MM.1S (cell line): ENCODE measurements around the gene KIF18B.

ENCODE experiments used
- CTCF ChIP-seq: fragments of 300-600 bp; sonication (generic); IDR thresholded peaks from 2 replicates; pipeline ENCODE4 v1.5.1; 2016; ENCODE audit warnings: antibody characterized with exemption, low read length, mixed read lengths
- EZH2 ChIP-seq: fragments of 300-600 bp; sonication (generic); optimal IDR thresholded peaks from 2 replicates; pipeline ENCODE3; 2017; ENCODE audit warnings: low read depth, mild to moderate bottlenecking, antibody characterized with exemption, low read length, mixed read lengths
- EZH2phosphoT487 ChIP-seq: fragments of 300-600 bp; sonication (generic); IDR thresholded peaks from 2 replicates; pipeline ENCODE4 v1.6.1; 2018; ENCODE audit warnings: antibody characterized with exemption, low read length

- TF ChIP-seq CTCF (no peak), EZH2phosphoT487 (no peak), EZH2 (no peak)
Observed at GRCh38 chr17:44887016-44887415, 60.6 kb downstream of the KIF18B start.
